ENCODE data around the gene C12orf42. TPM values are rescaled to one million over a fixed set of nuclear protein-coding genes. Genes with fewer than 3 reads are reported as not detected.

The C12orf42 gene
- total RNA-seq, 1 experiment from 2014 or later, result not detected

DNA sequence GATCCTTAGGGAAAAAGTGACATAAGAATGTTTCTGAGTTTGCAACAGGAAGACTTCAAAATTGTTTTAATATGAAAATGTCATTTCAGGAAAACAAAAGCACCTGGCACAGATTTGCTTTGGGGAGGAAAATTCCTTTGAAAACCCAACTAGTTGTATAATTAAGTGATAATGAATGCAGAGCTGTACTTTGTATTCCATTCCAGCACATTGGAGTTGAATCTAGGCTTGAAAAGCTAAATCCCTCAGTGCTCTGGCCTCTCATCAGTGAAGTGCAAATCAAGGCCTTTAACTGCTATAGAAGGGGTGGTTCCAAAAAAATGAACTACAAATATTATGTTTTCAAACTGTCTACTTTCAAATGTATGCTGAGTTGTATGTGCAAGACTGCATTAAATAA, 19.6 kb upstream of the C12orf42 start:
- BruUV-seq (replicated peaks), result no TSS peak
- ChIA-PET POLR2A (no interaction called here), CTCF (no interaction called here)
- no peak for DNase-seq
- TF ChIP-seq, protein P1, sequence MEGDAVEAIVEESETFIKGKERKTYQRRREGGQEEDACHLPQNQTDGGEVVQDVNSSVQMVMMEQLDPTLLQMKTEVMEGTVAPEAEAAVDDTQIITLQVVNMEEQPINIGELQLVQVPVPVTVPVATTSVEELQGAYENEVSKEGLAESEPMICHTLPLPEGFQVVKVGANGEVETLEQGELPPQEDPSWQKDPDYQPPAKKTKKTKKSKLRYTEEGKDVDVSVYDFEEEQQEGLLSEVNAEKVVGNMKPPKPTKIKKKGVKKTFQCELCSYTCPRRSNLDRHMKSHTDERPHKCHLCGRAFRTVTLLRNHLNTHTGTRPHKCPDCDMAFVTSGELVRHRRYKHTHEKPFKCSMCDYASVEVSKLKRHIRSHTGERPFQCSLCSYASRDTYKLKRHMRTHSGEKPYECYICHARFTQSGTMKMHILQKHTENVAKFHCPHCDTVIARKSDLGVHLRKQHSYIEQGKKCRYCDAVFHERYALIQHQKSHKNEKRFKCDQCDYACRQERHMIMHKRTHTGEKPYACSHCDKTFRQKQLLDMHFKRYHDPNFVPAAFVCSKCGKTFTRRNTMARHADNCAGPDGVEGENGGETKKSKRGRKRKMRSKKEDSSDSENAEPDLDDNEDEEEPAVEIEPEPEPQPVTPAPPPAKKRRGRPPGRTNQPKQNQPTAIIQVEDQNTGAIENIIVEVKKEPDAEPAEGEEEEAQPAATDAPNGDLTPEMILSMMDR (IDR thresholded peaks at IDR 0.05; ENCODE audit: insufficient read depth in 1 of 2, low read depth in 1 of 2, low read length in 1 of 2, severe bottlenecking in 1 of 2, unreplicated experiment in 1 of 2), result no peak
- no peak overlapping the region for H3K4me3 ChIP-seq (ENCODE audit: low read depth, low read length)
- H3K36me3 ChIP-seq (ENCODE audit: control insufficient read depth, insufficient read depth, low read length), result no peaks in the 10 kb centered on the region
- intact Hi-C loops (cut with micrococcal nuclease; ENCODE audit: unreplicated experiment), result no loop called here
- Mint-ChIP-seq H3K36me3 (ENCODE audit: insufficient read depth, unreplicated experiment) (no peaks in the 10 kb centered on the region), H3K27ac (ENCODE audit: unreplicated experiment) (no peak overlapping the region), H3K27me3 (ENCODE audit: insufficient read depth, unreplicated experiment) (no peaks in the 10 kb centered on the region), H3K9me3 (ENCODE audit: unreplicated experiment) (no peaks in the 10 kb centered on the region), H3K4me1 (ENCODE audit: low read depth, unreplicated experiment) (no peaks in the 10 kb centered on the region), H3K4me3 (ENCODE audit: unreplicated experiment) (no peak overlapping the region)
- H3K27me3 ChIP-seq (replicated peaks; ENCODE audit: control insufficient read depth, insufficient read depth, low read length), result no peaks in the 10 kb centered on the region
- H3K9me3 ChIP-seq, result no peaks in the 10 kb centered on the region
- H3K4me1 ChIP-seq, result no peaks in the 10 kb centered on the region

DNA sequence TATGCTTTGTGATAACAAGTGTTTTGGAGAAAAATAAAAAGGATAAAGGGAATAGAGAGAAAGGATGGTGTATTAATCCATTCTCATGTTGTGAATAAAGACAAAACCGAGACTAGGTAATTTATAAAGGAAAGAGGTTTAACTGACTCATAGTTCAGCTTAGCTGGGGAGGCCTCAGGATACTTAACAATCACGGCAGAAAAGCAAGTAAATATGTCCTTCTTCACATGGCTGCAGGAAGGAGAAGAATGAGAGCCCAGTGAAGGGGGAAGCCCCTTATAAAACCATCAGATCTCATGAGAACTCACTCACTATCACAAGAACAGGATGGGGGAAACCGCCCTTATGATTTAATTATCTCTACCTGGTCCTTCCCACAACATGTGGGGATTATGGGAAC, 18.1 kb upstream of the C12orf42 start:
- BruUV-seq (replicated peaks), result no TSS peak
- Mint-ChIP-seq H3K27me3 (ENCODE audit: insufficient read depth, unreplicated experiment) (no peaks in the 10 kb centered on the region), H3K27ac (ENCODE audit: unreplicated experiment) (no peak overlapping the region), H3K4me1 (ENCODE audit: low read depth, unreplicated experiment) (no peaks in the 10 kb centered on the region), H3K4me3 (ENCODE audit: unreplicated experiment) (no peak overlapping the region), H3K9me3 (ENCODE audit: unreplicated experiment) (no peaks in the 10 kb centered on the region), H3K36me3 (ENCODE audit: insufficient read depth, unreplicated experiment) (no peaks in the 10 kb centered on the region)
- TF ChIP-seq, protein P1 (IDR thresholded peaks at IDR 0.05; ENCODE audit: insufficient read depth in 1 of 2, low read depth in 1 of 2, low read length in 1 of 2, severe bottlenecking in 1 of 2, unreplicated experiment in 1 of 2), result no peak
- ChIA-PET CTCF (no interaction called here), POLR2A (no interaction called here)
- no peaks in the 10 kb centered on the region for H3K9me3 ChIP-seq
- no peak for DNase-seq
- intact Hi-C loops (cut with micrococcal nuclease; ENCODE audit: unreplicated experiment), result no loop called here
- H3K27me3 ChIP-seq (replicated peaks; ENCODE audit: control insufficient read depth, insufficient read depth, low read length), result no peaks in the 10 kb centered on the region
- H3K36me3 ChIP-seq (ENCODE audit: control insufficient read depth, insufficient read depth, low read length), result no peaks in the 10 kb centered on the region
- no peak overlapping the region for H3K4me3 ChIP-seq (ENCODE audit: low read depth, low read length)
- no peaks in the 10 kb centered on the region for H3K4me1 ChIP-seq

DNA sequence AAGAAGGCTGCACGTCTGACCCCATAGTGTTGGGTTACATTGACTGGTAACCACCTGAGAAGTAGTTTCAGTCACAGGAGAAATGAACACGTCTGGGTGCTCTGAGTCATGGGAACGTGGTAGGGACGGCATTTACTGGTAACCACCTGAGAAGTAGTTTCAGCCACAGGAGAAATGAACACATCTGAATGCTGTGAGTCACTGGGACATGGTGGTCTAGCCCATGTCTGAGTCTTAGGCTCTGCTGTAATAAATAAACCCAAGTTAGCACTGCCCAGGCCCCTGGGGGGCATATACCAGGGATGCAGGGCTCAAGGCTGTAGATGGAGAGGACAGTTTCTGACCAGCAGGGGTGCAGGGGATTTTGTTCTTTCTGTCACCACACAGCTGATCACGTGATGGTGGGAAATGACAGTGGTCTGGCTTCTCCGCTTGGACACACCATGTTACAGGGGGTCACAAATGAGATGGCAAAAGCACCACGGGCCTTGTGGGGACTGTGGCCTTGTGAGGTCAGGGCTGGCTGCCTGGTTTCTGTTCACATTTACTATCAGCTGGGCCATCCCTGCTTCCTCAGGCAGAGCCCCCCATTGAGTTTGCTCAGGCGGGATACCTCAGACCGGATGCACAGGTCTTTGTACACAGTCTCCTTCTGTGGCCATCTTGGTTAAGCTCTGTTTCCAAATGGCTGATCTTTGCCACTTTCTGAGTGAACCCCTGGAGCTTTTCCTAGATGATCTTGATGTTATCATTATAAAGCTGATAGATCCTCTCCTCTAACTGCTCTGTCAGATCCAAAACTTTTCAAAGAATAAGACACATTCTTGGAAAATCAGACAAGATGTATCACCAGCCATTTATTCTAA, 9.8 kb upstream of the C12orf42 start:
- CTCF ChIA-PET, result no interaction called here
- Mint-ChIP-seq H3K4me3 (ENCODE audit: unreplicated experiment) (no peak overlapping the region), H3K27ac (ENCODE audit: unreplicated experiment) (no peak overlapping the region), H3K4me1 (ENCODE audit: low read depth, unreplicated experiment) (no peaks in the 10 kb centered on the region), H3K36me3 (ENCODE audit: insufficient read depth, unreplicated experiment) (no peaks in the 10 kb centered on the region), H3K27me3 (ENCODE audit: insufficient read depth, unreplicated experiment) (no peaks in the 10 kb centered on the region), H3K9me3 (ENCODE audit: unreplicated experiment) (no peaks in the 10 kb centered on the region)
- intact Hi-C loops (cut with micrococcal nuclease; ENCODE audit: unreplicated experiment), result no loop called here
- Histone ChIP-seq H3K4me3 (ENCODE audit: low read depth, low read length) (no peak overlapping the region), H3K4me1 (no peaks in the 10 kb centered on the region), H3K36me3 (ENCODE audit: control insufficient read depth, insufficient read depth, low read length) (no peaks in the 10 kb centered on the region), H3K9me3 (no peaks in the 10 kb centered on the region), H3K27me3 (replicated peaks; ENCODE audit: control insufficient read depth, insufficient read depth, low read length) (no peaks in the 10 kb centered on the region)
- POLR2A ChIA-PET, result interaction anchor here (0.6 kb wide), 1 partner anchor 71 kb away, joined by 3 read pairs; no protein-coding TSS in a partner anchor
- TF ChIP-seq, protein P1 (IDR thresholded peaks at IDR 0.05; ENCODE audit: insufficient read depth in 1 of 2, low read depth in 1 of 2, low read length in 1 of 2, severe bottlenecking in 1 of 2, unreplicated experiment in 1 of 2), result peak in 1 of 2 experiments; percentile 8
- no peak for DNase-seq
- BruUV-seq (replicated peaks), result no TSS peak

All from Caco-2 (cell line).